ENCODE results near the gene ZNF621. TPM values are rescaled to one million over a fixed set of nuclear protein-coding genes. Genes with fewer than 3 reads are reported as not detected.

ZNF621 gene
- total and polyA plus RNA-seq, 2 of the 8 experiments (the other 6 are each of a cell fraction or from before 2014, with no cell fraction given) = 10.9 to 15.4 TPM

- no peak overlapping the region for H3K23ac ChIP-seq (ENCODE audit: insufficient read length)
- no peak overlapping the region for H4K8ac ChIP-seq (ENCODE audit: extremely low read depth, insufficient read depth, low read length)
- no peak overlapping the region for H3K4me3 ChIP-seq (ENCODE audit: extremely low read depth in 1 of 4, insufficient read depth in 2 of 4, low read depth in 3 of 4, low read length in 4 of 4)
- H3K56ac ChIP-seq (replicated peaks; ENCODE audit: insufficient read length, low read depth, low read length) = no peak overlapping the region
- H3K9ac ChIP-seq (replicated peaks in 1 of 4; ENCODE audit: extremely low read depth in 1 of 4, low read depth in 3 of 4, low read length in 3 of 4) = no peak overlapping the region
- WGBS, 2 experiments (ENCODE audit: extremely low coverage in 1 of 2, insufficient coverage in 1 of 2, insufficient read length in 1 of 2, insufficient replicate concordance in 2 of 2, low coverage in 1 of 2, low lambda C conversion rate in 2 of 2, missing lambda C conversion rate in 1 of 2) = 97% methylated on average over 5 of the region's 5 CpGs; no CpG with 5 or more reads in 1 of the 2 experiments
- H2AK5ac ChIP-seq (ENCODE audit: low read depth, low read length) = no peak overlapping the region
- H3K27ac ChIP-seq (ENCODE audit: low read depth, low read length) = no peak overlapping the region
- H3K9me3 ChIP-seq (ENCODE audit: insufficient read depth in 2 of 2, low read depth in 1 of 2, low read length in 1 of 2) = peaks cover 15 to 17% of the 10 kb centered on the region in 2 experiments
- no peak overlapping the region for H3K4ac ChIP-seq (replicated peaks; ENCODE audit: insufficient read length, low read depth, low read length)
- POLR2A ChIA-PET (ENCODE audit: partially characterized antibody) = no interaction called here
- H2BK15ac ChIP-seq (ENCODE audit: low read length) = no peak overlapping the region
- H3K23me2 ChIP-seq (ENCODE audit: low read depth, low read length) = no peaks in the 10 kb centered on the region; the same call in 1 of the 2 replicates
- no peak overlapping the region for H3K14ac ChIP-seq (ENCODE audit: insufficient read length)
- CTCF ChIA-PET (ENCODE audit: partially characterized antibody) = interaction anchor here (0.6 kb wide), 1 partner anchor 309 kb away, joined by 3 read pairs; no protein-coding TSS in a partner anchor
- H2BK20ac ChIP-seq (ENCODE audit: low read length) = no peak overlapping the region
- H4K20me1 ChIP-seq (replicated peaks in 1 of 2; ENCODE audit: control insufficient read depth in 1 of 2, insufficient read depth in 2 of 2, low read length in 2 of 2) = no peaks in the 10 kb centered on the region
- H3K79me2 ChIP-seq (ENCODE audit: control insufficient read depth in 1 of 2, insufficient read depth in 2 of 2, low read length in 2 of 2) = no peaks in the 10 kb centered on the region
- no peak overlapping the region for H4K91ac ChIP-seq (replicated peaks; ENCODE audit: insufficient read length, low read length)
- H3K18ac ChIP-seq (ENCODE audit: extremely low read depth, low read length) = no peak overlapping the region
- H3K4me1 ChIP-seq (replicated peaks in 1 of 4; ENCODE audit: control insufficient read depth in 3 of 4, insufficient read depth in 4 of 4, low read length in 3 of 4) = no peaks in the 10 kb centered on the region
- peaks cover 3 to 17% (median 10%) of the 10 kb centered on the region in 4 experiments; a peak in 6 of 8 replicates for H3K36me3 ChIP-seq (ENCODE audit: control insufficient read depth in 2 of 4, insufficient read depth in 4 of 4, low read length in 3 of 4)
- DNase-seq (ENCODE audit: low read depth in 1 of 2, low spot score in 2 of 2) = no peak
- no peak for FAIRE-seq
- H2BK12ac ChIP-seq (ENCODE audit: low read depth, low read length) = no peak overlapping the region
- H2AFZ ChIP-seq (ENCODE audit: low read length) = no peak overlapping the region
- no peak overlapping the region for H2BK5ac ChIP-seq (ENCODE audit: low read depth, low read length)
- H3K79me1 ChIP-seq (ENCODE audit: low read depth, low read length) = no peaks in the 10 kb centered on the region
- no peak overlapping the region for H4K5ac ChIP-seq (ENCODE audit: insufficient read length, low read depth, low read length)
- H3K4me2 ChIP-seq (ENCODE audit: insufficient read depth in 1 of 2, low read depth in 2 of 2, low read length in 2 of 2) = no peak overlapping the region
- H2BK120ac ChIP-seq (replicated peaks; ENCODE audit: low read depth, low read length) = no peak overlapping the region
- peaks cover 0 to 2% (median 0%) of the 10 kb centered on the region in 4 experiments; a peak in 1 of 7 replicates for H3K27me3 ChIP-seq (replicated peaks in 1 of 4; ENCODE audit: control insufficient read depth in 3 of 4, extremely low read depth in 1 of 4, insufficient read depth in 3 of 4, low read length in 3 of 4)
- TF ChIP-seq CHD1 (IDR thresholded peaks at IDR 0.05; ENCODE audit: low read depth, low read length) = no peak
- no peak for TF ChIP-seq TEAD4 (IDR thresholded peaks at IDR 0.05; ENCODE audit: low read depth, low read length)
- TF ChIP-seq SP1 (IDR thresholded peaks at IDR 0.05; ENCODE audit: low read depth, low read length) = no peak
- TF ChIP-seq BACH1 (IDR thresholded peaks at IDR 0.05; ENCODE audit: low read length) = no peak
- TF ChIP-seq ATF2 (IDR thresholded peaks at IDR 0.05; ENCODE audit: low read length) = no peak
- TF ChIP-seq POU5F1 (IDR thresholded peaks at IDR 0.05; ENCODE audit: low read depth, low read length) = no peak
- TF ChIP-seq TAF7 (optimal IDR thresholded peaks at IDR 0.05; ENCODE audit: borderline replicate concordance, low read depth, low read length) = no peak
- TF ChIP-seq CEBPB (IDR thresholded peaks at IDR 0.05; ENCODE audit: low read depth, low read length) = no peak
- no peak for TF ChIP-seq SP4 (IDR thresholded peaks at IDR 0.05; ENCODE audit: low read length)
- no peak for TF ChIP-seq RNF2 (IDR thresholded peaks at IDR 0.05; ENCODE audit: borderline replicate concordance, low read depth, low read length, missing control alignments, poor library complexity, severe bottlenecking)
- no peak for TF ChIP-seq SIX5 (IDR thresholded peaks at IDR 0.05; ENCODE audit: low read depth, low read length)
- TF ChIP-seq RAD21 (IDR thresholded peaks at IDR 0.05 in 1 of 2, conservative IDR thresholded peaks at IDR 0.05 in 1 of 2; ENCODE audit: low read depth in 2 of 2, low read length in 2 of 2) = no peak
- TF ChIP-seq CHD2 (IDR thresholded peaks at IDR 0.05; ENCODE audit: low read length) = no peak
Measured at GRCh38 chr3:40490916-40491315, 33.8 kb upstream of the ZNF621 start.

Data from H1 (cell line).